T-helper 1 cell (primary cell): ENCODE measurements around the gene STK39.

Experiments
- DNase-seq, 5 donors: peaks; one replicate each; pipeline ENCODE4 v3.0.0-alpha.2; 2012 to 2020

The STK39 gene

GRCh38 chr2:167945660-167946368 lies 301.6 kb downstream of the STK39 start:
- DNase-seq, result no peak

GRCh38 chr2:167944825-167945659 lies 302.4 kb downstream of the STK39 start:
- DNase-seq, result no peak

- no peak for DNase-seq
Observed at GRCh38 chr2:167943897-167944296, 303.5 kb downstream of the STK39 start.

DNA sequence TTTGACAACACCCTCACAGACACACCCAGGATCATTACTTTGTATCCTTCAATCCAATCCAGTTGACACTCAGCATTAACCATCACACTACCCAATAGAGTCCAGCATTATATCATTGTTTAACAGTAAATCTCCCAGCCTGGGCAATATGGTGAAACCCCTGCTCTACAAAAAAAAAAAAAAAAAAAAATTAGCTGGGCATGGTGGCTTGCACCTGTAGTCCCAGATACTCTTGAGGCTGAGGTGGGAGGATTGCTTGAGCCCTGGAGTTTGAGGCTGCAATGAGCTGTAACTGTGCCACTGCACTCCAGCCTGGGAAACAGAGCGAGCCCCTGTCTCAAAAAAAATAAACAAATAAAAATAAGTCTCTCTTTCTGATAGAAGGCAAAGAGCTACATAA lies 304.0 kb downstream of the STK39 start:
- DNase-seq, result no peak

DNA sequence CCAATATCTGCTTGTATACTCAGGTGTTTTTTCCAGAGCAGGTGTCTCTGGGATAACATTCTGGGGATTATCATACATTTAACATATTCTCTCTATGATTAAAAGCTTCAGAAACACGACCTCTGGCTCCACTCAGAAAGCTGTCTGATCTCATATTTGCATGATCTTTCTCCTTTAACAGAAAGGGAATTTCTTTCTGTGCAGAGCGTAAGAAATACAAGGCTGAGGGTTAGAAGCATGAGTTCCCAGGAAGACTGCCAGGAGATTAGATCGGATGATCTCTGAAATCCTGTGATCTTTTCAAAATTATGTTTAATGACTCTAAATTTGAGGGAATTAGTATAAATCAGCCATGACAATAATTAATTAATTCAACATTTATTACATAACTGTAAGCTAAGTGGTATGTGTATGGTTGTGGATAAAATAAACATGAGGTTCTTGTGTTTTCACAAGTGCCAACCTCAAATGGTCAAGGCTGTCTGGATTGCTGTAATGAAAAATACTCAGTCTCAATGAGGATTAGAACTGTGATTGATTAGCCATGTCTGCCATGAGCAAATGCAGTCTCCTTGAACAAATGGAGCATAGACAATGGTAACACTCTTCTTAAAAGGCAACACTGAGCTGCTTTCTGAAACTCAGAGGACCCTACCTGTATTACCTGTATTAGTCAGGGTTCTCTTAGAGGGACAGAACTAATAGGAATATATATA lies 304.9 kb downstream of the STK39 start:
- DNase-seq, result no peak

- no peak for DNase-seq
Observed at GRCh38 chr2:167941604-167942003, 305.8 kb downstream of the STK39 start.

DNA sequence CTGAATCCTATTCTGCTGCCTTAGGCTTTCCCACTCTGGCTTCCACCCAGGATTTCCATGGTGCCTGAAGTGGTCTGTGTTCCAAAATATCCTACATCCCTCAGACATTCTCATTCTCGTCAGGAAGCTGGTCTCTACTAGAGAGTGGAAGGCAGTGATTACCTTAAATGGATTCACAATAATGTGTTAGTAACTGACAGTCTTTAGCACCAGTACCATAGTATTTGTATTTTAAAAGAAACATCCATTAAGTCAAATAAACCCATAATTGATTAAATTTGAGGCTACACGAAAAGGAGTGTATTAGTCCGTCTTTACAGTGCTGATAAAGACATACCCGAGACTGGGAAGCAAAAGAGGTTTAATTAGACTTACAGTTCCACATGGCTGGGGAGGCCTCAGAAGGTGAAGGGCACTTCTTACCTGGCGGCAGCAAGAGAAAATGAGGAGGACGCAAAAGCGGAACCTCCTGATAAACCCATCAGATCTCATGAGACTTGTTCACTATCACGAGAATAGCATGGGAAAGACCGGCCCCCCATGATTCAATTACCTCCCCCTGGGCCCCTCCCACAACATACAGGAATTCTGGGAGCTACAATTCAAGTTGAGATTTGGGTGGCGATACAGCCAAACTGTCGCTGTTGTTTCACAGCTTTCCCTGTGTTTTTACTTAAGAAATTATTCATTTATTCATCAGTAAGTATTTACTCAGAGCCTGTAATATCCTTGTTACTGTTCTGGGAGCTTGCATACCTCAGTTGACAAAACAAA lies 306.5 kb downstream of the STK39 start:
- no peak for DNase-seq

- no peak for DNase-seq
Observed at GRCh38 chr2:167940346-167940725, 307.1 kb downstream of the STK39 start.

GRCh38 chr2:167939514-167940345 lies 307.7 kb downstream of the STK39 start:
- no peak for DNase-seq

DNA sequence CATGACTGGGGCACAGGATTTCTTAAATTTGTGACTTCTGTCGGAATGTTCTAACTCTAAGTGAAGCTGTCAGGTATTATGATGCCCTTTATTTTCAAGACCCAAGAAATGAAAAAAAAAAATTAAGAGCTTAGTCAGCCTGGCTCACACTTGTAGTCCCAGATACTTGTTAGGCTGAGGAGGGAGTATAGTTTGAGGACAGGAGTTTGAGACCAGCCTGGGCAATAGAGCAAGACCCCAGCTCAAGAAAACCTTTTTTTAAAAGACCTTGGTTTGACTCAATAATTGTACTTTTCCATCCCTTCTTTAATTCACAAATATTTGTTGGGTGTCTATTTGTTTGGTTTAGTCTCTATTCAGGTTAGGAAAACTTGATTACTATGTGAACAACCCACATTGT lies 310.0 kb downstream of the STK39 start:
- no peak for DNase-seq

DNA sequence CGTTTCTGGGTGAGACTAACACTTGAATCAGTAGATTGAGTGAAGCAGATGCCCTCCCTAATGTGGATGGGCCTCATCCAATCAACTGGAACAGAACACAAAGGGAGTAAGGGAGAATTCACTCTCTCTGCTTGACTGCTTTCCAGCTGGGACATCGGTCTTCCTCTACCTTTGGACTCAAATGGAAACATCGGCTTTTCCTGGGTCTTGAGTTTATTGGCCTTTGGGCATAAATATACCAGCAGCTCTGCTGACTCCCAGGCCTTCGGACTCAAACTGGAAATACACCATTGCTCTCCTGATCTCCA lies 311.6 kb downstream of the STK39 start:
- DNase-seq, result no peak

DNA sequence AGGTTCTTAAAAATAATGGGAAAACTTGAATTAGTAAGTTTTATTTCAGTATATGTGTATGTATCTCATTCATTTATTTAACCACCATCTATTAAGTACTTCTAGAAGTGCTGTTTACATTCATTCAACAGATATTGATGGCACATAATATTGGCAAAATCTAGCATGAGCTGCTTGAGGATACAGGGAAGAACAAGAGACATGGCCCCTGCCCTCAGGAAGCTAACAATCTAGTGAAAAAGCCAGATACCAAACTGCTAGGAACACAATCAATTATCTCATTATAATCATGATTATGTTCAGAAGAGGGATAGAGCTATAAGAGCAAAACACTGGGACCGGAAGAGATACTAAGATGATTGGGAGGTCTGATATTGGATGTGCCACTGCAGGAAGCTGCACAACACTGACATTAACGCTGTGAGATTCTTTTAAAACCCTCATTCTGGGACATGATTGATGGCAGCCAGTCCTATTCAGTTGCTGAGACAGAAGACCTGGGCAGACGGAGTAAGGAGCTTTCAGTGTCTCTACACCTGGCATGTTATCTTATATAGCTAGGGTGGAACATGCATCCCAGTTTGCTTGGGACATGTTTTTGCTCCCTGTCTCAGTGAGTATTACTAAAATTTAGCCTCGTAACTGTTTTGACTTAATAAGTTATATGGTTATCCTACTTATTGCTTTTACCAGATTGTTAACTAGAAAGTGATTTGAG lies 314.1 kb downstream of the STK39 start:
- no peak for DNase-seq

DNA sequence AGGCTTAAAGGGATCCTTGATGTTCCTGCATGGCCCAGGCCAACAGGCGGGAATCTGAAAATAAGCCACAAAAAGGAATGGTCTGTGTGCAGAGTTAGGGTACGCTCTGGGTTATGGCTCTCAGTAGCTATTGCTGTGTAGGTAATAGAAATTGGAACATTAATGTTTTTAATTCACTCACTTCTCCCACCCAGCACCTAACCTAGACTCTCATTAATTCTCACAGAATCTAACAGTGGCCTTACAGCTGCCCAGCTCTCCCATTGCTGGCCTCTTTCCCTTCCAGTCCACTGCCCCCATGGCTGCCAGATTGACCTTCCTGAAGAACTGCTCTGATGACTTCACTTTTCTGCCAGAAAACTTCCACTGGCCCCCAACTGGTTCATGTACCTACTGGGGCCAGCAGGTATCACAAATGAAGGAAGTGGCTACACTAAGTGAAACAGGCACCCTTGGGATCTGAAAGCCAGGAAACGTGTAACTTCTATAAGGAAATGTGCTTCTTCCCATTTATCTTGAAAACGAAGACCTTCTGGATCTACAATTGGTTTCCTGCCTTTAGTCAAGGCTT lies 315.2 kb downstream of the STK39 start:
- no peak for DNase-seq

- DNase-seq, result no peak
Observed at GRCh38 chr2:167929484-167929883, 317.9 kb downstream of the STK39 start.

DNA sequence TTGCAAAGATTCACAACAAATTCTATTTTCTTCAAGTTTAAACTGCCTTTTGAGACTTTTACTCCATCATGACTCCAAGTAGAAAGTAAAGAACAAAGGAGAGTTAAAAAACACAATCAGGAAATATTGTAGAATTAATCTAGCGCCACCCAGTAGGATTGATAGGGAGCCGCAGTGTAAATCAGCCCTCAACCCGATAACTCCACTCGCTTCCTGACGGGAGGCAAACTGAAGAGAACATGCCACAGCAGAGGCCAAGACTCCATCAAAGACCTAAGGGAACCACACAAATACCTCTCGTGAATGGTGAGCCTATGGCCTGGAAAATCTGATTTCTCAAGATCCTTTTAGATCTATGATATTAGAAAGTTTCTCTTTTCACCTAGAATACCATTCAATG lies 319.0 kb downstream of the STK39 start:
- no peak for DNase-seq

DNA sequence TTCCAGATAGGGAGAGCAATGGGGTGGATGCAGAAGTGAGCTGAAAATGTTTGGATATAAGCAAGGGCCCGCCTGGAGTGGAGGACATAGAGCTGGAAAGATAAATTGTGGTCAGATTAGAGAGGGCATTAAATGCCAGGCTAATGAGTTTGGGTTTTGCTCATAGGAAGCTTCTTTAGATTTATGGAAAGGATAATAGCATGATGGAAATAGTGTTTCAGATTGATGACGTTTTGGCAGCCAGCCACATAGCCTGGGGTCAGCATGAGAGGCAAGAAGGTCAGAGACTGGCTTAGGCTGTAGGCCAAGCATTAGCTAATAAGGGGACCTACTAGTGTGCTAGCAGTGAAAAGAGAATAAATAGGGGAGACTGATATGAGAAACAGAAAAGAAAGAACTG lies 321.6 kb downstream of the STK39 start:
- DNase-seq, result no peak

DNA sequence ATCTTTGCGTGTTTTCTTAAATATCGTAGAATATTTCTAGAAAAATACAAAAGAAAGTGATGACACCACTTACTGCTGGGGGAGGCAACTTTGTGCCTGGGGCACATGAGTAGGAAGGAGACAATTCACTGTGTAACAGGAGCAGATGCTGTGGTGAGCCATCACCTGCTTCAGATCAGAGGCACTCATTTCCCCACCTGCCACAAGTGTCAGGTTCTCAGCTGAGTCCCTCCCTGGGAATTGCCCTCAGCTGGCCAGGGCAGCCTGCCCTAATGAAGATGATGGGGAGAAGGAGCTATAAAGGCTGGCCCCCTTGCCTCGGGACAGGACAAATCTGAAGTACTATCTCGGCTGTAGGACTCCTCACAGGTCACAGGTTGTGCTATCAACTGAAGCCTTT lies 322.8 kb downstream of the STK39 start:
- DNase-seq, result no peak

GRCh38 chr2:167916756-167917155 lies 330.6 kb downstream of the STK39 start:
- no peak for DNase-seq

- DNase-seq, result no peak
Observed at GRCh38 chr2:167914969-167915368, 332.4 kb downstream of the STK39 start.

GRCh38 chr2:167908786-167909185 lies 338.6 kb downstream of the STK39 start:
- no peak for DNase-seq

DNA sequence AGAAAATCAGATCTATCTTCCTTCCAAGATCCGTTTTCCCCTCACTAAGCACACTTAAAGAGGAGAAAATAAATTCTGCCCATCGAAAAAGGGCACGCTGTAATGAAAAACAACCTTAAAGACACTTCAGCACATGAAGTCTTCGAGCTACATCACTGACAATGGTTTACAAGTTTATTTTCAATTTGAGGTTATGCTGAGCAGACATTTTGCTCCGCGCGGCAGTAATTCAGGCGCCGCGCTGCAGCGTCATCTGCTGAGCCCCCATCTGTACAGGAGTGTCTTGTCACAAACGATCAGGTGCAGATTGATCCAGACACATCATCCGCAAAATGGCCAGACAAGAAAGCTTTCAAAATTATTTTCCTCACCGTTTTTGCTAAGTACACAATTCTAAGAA lies 341.7 kb downstream of the STK39 start:
- DNase-seq, result no peak
